Kidney epithelial cell (primary cell): Measurements from ENCODE around the gene NDUFS2. TPM values are rescaled to one million over a fixed set of nuclear protein-coding genes. Genes with fewer than 3 reads are reported as not detected.

Experiments used
- DNase-seq: peaks from one replicate; pipeline ENCODE4 v3.0.0-alpha.2; 2010; ENCODE audit warnings: low read depth
- H3K27me3 ChIP-seq: 2 replicates; pipeline ENCODE4 v1.6.0; 2011; ENCODE audit warnings: low read length; ENCODE audit not compliant: control insufficient read depth, insufficient read depth
- H3K36me3 ChIP-seq: 2 replicates; pipeline ENCODE4 v1.5.1; 2011; ENCODE audit warnings: low read length; ENCODE audit not compliant: control insufficient read depth, insufficient read depth
- H3K4me3 ChIP-seq: 2 replicates; pipeline ENCODE4 v1.5.1; 2011; ENCODE audit warnings: low read depth, mild to moderate bottlenecking, control low read depth, low read length
- total RNA-seq: library from RNA; depleted of rRNA; stranded (reverse); fragments of >200 nt; gene quantifications from 2 replicates; pipeline ENCODE4 v1.2.3, GENCODE V29; 2015
- TF ChIP-seq, protein P1 (sequence below): IDR thresholded peaks from 2 replicates; pipeline ENCODE4 v1.5.1; 2011; ENCODE audit warnings: mild to moderate bottlenecking, moderate library complexity, low read length, control low read depth, inconsistent platforms; ENCODE audit not compliant: insufficient read depth, poor library complexity, severe bottlenecking

NDUFS2 gene
- total RNA-seq, 1 donor from 2014 or later, result 96.9 TPM

DNA sequence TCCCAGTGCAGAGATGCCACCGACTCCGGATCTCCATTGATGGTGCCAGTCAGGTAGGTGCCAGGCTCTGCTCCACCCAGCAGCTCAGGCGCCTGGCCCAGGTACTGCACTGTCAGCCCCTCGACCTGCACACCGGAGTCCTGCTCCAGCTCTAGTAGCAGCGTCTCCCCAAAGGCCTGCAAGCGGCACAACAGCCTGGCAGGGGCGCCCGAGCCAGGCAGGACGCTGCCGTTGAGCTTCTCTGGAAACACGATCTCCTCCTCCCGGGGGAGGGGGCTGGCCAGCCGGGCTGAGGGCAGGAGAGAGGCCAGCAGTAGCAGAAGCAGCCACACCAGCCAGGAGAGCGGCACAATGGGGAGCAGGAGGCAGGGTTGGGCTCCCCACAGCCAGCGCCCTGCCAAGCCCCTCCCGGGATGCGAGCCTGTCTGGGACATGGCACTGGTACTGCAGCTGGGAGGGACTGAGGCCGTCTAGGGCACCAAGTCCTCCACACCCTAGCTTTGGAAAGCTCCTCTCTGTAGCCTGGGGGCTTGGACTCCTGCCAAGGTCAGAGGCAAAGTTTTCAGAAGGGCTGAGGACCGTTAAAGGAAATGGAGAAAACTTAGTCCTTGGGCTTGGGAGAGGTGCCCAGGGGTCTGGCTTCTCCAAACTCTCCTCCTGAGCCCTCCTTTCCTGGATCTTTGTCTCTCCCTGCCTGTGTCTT lies 3.8 kb upstream of the NDUFS2 start:
- no peak overlapping the region for H3K4me3 ChIP-seq
- peaks cover 3% of the 10 kb centered on the region for H3K27me3 ChIP-seq
- H3K36me3 ChIP-seq, result no peaks in the 10 kb centered on the region
- DNase-seq, result no peak
- TF ChIP-seq, protein P1, sequence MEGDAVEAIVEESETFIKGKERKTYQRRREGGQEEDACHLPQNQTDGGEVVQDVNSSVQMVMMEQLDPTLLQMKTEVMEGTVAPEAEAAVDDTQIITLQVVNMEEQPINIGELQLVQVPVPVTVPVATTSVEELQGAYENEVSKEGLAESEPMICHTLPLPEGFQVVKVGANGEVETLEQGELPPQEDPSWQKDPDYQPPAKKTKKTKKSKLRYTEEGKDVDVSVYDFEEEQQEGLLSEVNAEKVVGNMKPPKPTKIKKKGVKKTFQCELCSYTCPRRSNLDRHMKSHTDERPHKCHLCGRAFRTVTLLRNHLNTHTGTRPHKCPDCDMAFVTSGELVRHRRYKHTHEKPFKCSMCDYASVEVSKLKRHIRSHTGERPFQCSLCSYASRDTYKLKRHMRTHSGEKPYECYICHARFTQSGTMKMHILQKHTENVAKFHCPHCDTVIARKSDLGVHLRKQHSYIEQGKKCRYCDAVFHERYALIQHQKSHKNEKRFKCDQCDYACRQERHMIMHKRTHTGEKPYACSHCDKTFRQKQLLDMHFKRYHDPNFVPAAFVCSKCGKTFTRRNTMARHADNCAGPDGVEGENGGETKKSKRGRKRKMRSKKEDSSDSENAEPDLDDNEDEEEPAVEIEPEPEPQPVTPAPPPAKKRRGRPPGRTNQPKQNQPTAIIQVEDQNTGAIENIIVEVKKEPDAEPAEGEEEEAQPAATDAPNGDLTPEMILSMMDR, result no peak

DNA sequence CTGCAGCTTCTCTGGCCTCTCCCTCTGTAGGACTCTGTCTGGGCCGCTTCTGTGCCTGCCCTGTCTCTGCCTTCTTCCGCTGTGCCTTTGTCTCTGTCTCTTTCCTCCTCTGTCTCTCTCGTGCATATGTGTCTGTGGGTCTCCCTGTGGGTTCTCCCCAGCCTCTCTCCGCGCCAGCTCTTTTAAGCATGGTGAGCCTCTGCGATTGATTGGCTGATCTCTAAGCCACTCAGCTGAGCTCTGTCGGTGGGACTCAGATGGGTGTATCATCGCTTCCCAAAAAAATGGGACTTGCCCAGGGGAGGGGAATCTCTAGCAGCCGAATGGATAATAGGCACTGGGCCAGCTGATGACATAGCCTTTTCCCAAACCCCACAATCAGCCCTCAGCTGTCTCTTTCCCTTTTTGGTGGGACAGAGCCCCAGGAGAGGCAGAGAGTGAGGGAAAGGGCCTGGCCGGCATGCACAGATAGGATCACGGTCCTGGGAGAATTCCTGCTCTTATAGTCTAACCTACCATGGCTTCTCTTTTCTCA lies 3.2 kb upstream of the NDUFS2 start, which contains the start of gene ADAMTS4:
ADAMTS4 (minus strand) TSS at position 158 of the 535 bp plus-strand sequence. CDS start 427 bp downstream, outside the sequence.
- Histone ChIP-seq H3K27me3 (peaks cover 3% of the 10 kb centered on the region), H3K36me3 (no peaks in the 10 kb centered on the region), H3K4me3 (no peak within 1 kb of the TSS)
- TF ChIP-seq, protein P1, result no peak
- no peak for DNase-seq

DNA sequence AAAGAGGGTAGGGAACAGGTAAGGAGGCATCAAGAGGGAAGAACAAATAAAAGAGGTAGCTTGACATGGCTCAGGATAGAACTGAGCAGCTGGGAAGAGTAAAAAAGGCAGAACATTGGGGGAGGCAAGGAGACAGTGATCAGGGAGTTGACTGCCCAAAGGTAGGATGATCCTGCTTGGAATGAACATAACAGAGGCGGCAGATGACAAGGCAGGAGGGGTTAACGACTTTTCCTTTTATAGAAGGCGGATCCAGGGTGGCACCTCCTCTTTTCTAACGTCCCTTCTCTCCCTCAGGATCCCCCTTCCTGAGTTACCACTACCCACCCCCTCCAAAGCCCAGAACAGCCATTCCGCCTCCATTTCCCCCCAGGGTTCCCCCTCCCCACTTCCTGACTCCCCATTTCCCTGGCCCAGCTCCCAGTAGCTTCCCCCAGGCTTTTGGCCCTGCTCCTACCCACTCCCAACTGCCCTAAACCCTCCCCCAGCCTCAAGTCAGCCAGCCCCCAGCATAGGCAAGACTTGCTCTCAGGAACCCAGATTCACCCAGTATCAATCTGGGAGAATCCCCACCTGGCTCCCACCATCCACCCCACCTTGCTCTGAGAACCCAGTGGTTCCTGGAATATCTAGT lies 2.5 kb upstream of the NDUFS2 start:
- H3K4me3 ChIP-seq, result no peak overlapping the region
- no peaks in the 10 kb centered on the region for H3K36me3 ChIP-seq
- H3K27me3 ChIP-seq, result peaks cover 3% of the 10 kb centered on the region
- TF ChIP-seq, protein P1, result no peak
- DNase-seq, result no peak

DNA sequence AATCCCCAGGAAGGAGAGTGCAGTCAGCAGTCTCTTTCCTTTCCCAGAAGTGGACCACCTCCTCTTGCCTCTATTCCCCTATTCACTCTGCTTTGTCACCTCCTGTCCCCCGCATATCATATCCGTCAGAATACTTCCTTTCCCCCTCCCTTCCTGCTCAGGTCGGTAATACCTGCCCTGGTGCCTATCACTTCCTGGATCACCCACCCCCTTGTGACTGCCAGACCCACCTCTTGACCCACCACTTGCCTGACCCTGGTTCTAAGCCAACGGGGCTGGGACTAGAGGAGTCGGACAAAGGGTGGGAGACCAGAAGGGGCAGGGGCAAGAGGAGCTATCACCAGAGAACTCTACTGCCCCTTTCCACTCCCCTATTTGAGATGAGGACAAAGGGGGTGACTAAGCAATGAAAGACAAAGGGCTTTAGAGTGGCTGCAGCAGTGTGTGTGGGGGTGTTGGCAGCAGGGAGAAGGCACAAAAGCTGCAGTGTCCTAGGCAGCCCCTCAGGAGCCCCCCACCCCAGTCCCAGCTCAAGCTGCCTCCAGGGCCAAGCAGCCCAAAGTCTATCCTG lies 1.7 kb upstream of the NDUFS2 start:
- peaks cover 3% of the 10 kb centered on the region for H3K27me3 ChIP-seq
- TF ChIP-seq, protein P1, result no peak
- no peaks in the 10 kb centered on the region for H3K36me3 ChIP-seq
- H3K4me3 ChIP-seq, result no peak overlapping the region
- DNase-seq, result no peak

DNA sequence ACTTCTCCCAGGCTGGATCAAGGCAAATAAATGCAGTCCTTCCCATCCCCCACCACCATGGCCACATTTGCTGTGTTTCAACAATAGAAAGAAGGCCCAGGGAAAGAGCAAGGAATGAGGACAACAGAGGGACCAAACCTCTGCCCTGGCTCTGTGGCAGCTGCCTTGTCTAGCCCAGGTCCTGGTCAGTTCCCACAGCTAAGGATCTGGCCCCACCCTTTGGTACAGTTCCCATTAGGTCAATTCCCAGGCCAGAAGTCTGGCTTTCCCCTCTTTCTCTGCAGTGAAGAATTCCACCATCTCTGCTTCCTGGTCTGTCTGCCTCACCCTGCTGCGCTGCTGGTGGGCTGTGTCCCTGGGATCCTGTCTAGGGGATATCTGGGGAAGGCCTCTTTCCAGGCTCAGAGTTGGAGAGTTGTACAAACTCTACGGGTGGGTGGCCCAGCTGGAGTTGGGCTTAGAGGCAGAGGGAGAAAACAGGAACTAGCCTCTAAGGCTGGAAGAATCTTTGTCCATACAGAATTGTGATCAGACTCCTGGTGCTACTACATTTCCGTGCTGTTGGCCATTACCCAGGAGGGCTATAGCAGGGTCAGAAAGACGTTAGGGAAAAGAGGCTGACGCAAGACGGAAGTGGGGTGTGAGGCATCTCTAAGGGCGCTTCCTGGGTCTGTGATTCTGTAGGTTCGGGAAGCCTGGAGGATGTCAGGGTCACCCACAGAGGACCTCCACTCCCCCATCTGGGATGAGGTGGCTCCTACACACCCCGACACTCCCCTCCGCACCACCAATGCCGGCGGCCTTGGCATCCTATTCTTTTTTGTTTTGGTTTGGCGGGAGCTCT lies 953 bp upstream of the NDUFS2 start:
- Histone ChIP-seq H3K4me3 (no peak overlapping the region), H3K36me3 (no peaks in the 10 kb centered on the region), H3K27me3 (peaks cover 3% of the 10 kb centered on the region)
- DNase-seq, result no peak
- TF ChIP-seq, protein P1, result no peak
